GM23338 (cell line): ENCODE data around the gene TYMP.

Source experiments
- CREB1 ChIP-seq: fragments of 250-450 bp; sonication (Bioruptor Pico); IDR thresholded peaks from 2 replicates; pipeline ENCODE4 v1.5.0; 2020; ENCODE audit warnings: low read depth, mild to moderate bottlenecking, moderate library complexity
- EZH2 ChIP-seq: fragments of 200-600 bp; sonication (generic); IDR thresholded peaks from one replicate; pipeline ENCODE4 v1.8.0; 2017; ENCODE audit warnings: antibody characterized with exemption, mild to moderate bottlenecking, low read depth; ENCODE audit not compliant: unreplicated experiment
- EZH2phosphoT487 ChIP-seq: fragments of 200-600 bp; sonication (generic); IDR thresholded peaks from one replicate; pipeline ENCODE4 v1.8.1; 2018; ENCODE audit warnings: antibody characterized with exemption; ENCODE audit not compliant: unreplicated experiment
- JUNB ChIP-seq: IDR thresholded peaks from one replicate; pipeline ENCODE4 v1.6.1; 2016; ENCODE audit warnings: antibody characterized with exemption; ENCODE audit not compliant: unreplicated experiment
- POLR2AphosphoS5 ChIP-seq: IDR thresholded peaks from 2 replicates; pipeline ENCODE4 v1.6.1; 2016; ENCODE audit warnings: antibody characterized with exemption, low read depth
- ZNF331 ChIP-seq: fragments of 250-450 bp; sonication (Bioruptor Pico); IDR thresholded peaks from 2 replicates; pipeline ENCODE4 v1.5.0; 2020; ENCODE audit warnings: low read depth, mild to moderate bottlenecking, moderate library complexity
- TF ChIP-seq, protein P1 (sequence below): IDR thresholded peaks from one replicate; pipeline ENCODE4 v1.6.1; 2018; ENCODE audit warnings: antibody characterized with exemption; ENCODE audit not compliant: unreplicated experiment
- TF ChIP-seq, protein P2 (sequence below), 2 experiments: fragments of 200-600 bp in 1 of 2; sonication (generic) in 1 of 2; conservative IDR thresholded peaks; 2 replicates each; pipeline versions ENCODE4 v1.5.1 to v1.6.1; 2016 to 2017; ENCODE audit warnings: antibody characterized with exemption in 2 of 2, low read depth in 2 of 2, mild to moderate bottlenecking in 2 of 2, moderate library complexity in 1 of 2
- TF ChIP-seq, protein P3 (sequence below): IDR thresholded peaks from 2 replicates; pipeline ENCODE4 v1.6.1; 2016; ENCODE audit warnings: antibody characterized with exemption

DNA sequence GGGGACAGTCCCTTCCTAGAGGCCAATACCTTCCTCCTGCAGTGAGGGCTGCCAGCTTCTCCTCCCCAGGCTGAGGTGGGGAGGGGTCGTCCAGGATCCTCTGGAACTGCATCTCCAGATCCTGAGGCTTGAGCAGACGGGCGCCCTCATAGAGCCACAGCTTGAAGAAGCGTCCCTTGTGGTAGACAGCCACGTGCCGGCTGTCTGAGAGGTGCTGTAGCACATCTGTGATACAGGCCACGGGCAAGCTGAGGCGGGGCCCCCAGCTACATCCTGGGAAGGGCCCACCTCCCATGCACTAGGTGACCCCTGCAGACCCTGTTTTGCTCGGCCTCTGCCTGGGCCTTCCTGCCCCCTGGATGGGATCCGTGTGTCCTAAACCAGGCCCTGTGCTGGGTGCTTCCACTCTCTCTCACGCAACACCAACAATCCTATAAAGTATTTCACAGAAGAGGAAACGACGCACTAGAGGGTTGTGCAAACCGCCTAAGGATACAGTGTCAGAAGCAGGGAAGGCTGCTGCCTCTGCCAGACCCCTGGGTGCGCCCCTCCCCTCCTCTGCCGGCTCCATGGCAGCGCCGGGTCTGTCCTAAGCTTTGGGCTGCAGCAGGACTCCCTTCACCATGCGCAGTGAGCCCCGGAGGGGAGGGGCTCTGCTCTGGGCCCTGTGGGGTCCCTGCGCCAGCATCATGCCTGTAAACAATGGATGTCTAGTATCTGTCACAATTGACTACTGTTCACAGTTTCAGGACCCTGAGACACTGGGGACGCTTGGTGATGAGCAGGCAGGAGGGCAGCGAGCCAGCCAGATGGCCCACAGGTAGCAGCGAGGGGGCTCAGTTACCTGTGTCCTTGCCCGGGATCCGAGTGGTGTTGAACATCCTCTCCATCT, 43.9 kb upstream of the TYMP start:
- TF ChIP-seq, protein P1, sequence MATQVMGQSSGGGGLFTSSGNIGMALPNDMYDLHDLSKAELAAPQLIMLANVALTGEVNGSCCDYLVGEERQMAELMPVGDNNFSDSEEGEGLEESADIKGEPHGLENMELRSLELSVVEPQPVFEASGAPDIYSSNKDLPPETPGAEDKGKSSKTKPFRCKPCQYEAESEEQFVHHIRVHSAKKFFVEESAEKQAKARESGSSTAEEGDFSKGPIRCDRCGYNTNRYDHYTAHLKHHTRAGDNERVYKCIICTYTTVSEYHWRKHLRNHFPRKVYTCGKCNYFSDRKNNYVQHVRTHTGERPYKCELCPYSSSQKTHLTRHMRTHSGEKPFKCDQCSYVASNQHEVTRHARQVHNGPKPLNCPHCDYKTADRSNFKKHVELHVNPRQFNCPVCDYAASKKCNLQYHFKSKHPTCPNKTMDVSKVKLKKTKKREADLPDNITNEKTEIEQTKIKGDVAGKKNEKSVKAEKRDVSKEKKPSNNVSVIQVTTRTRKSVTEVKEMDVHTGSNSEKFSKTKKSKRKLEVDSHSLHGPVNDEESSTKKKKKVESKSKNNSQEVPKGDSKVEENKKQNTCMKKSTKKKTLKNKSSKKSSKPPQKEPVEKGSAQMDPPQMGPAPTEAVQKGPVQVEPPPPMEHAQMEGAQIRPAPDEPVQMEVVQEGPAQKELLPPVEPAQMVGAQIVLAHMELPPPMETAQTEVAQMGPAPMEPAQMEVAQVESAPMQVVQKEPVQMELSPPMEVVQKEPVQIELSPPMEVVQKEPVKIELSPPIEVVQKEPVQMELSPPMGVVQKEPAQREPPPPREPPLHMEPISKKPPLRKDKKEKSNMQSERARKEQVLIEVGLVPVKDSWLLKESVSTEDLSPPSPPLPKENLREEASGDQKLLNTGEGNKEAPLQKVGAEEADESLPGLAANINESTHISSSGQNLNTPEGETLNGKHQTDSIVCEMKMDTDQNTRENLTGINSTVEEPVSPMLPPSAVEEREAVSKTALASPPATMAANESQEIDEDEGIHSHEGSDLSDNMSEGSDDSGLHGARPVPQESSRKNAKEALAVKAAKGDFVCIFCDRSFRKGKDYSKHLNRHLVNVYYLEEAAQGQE: no peak
- TF ChIP-seq, protein P2, sequence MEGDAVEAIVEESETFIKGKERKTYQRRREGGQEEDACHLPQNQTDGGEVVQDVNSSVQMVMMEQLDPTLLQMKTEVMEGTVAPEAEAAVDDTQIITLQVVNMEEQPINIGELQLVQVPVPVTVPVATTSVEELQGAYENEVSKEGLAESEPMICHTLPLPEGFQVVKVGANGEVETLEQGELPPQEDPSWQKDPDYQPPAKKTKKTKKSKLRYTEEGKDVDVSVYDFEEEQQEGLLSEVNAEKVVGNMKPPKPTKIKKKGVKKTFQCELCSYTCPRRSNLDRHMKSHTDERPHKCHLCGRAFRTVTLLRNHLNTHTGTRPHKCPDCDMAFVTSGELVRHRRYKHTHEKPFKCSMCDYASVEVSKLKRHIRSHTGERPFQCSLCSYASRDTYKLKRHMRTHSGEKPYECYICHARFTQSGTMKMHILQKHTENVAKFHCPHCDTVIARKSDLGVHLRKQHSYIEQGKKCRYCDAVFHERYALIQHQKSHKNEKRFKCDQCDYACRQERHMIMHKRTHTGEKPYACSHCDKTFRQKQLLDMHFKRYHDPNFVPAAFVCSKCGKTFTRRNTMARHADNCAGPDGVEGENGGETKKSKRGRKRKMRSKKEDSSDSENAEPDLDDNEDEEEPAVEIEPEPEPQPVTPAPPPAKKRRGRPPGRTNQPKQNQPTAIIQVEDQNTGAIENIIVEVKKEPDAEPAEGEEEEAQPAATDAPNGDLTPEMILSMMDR (conservative IDR thresholded peaks at IDR 0.05; ENCODE audit: low read depth in 2 of 2): no peak
- TF ChIP-seq JUNB: no peak
- TF ChIP-seq CREB1 (CRISPR knock-in tag): no peak
- no peak for TF ChIP-seq EZH2
- no peak for TF ChIP-seq POLR2AphosphoS5
- no peak for TF ChIP-seq EZH2phosphoT487
- TF ChIP-seq, protein P3, sequence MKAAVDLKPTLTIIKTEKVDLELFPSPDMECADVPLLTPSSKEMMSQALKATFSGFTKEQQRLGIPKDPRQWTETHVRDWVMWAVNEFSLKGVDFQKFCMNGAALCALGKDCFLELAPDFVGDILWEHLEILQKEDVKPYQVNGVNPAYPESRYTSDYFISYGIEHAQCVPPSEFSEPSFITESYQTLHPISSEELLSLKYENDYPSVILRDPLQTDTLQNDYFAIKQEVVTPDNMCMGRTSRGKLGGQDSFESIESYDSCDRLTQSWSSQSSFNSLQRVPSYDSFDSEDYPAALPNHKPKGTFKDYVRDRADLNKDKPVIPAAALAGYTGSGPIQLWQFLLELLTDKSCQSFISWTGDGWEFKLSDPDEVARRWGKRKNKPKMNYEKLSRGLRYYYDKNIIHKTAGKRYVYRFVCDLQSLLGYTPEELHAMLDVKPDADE: no peak
- TF ChIP-seq ZNF331: no peak
